Right lobe of liver (tissue), 4 donors: ENCODE measurements around the gene NDUFA11.

Experiments used
- POLR2A ChIP-seq: fragments of 450-650 bp; IDR thresholded peaks from one replicate; pipeline ENCODE4 v1.6.1; 2017; ENCODE audit warnings: antibody characterized with exemption, mild to moderate bottlenecking
- TF ChIP-seq, protein P1 (sequence below), 4 donors: fragments of 200-600 bp in 3 of 4; fragments of 450-650 bp in 1 of 4; IDR thresholded peaks; one replicate each; pipeline versions ENCODE4 v1.5.1 to v1.8.0; 2016 to 2022; ENCODE audit warnings: antibody characterized with exemption in 4 of 4, mild to moderate bottlenecking in 2 of 4
- donor health status: DM: no; HTN: no; CAD: no.
- donor health status: DM: no; HTN: no; CAD: no.
- donor health status: DM: no; HTN: yes; CAD: no.

DNA sequence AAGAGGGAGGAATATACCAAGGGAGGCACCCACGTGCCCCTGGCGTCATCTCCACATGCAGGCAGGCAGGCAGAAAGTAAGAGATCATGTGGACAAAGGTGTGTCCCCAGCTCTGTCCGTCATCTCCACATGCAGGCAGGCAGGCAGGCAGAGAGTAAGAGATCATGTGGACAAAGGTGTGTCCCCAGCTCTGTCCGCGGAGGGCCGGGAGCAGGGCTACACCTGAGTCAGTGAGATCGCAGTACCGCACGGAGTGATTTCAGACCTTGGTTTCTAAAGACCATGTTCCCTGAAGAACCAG lies 32.7 kb upstream of the NDUFA11 start:
- TF ChIP-seq, protein P1, sequence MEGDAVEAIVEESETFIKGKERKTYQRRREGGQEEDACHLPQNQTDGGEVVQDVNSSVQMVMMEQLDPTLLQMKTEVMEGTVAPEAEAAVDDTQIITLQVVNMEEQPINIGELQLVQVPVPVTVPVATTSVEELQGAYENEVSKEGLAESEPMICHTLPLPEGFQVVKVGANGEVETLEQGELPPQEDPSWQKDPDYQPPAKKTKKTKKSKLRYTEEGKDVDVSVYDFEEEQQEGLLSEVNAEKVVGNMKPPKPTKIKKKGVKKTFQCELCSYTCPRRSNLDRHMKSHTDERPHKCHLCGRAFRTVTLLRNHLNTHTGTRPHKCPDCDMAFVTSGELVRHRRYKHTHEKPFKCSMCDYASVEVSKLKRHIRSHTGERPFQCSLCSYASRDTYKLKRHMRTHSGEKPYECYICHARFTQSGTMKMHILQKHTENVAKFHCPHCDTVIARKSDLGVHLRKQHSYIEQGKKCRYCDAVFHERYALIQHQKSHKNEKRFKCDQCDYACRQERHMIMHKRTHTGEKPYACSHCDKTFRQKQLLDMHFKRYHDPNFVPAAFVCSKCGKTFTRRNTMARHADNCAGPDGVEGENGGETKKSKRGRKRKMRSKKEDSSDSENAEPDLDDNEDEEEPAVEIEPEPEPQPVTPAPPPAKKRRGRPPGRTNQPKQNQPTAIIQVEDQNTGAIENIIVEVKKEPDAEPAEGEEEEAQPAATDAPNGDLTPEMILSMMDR (IDR thresholded peaks at IDR 0.05) = no peak
- TF ChIP-seq POLR2A = no peak
